HG02571 (cell line): ENCODE results near the gene TEX35.

ENCODE experiments used
- ATAC-seq: cut with Tn5 transposase; IDR thresholded peaks from one replicate; pipeline ENCODE4 v1.9.1; 2021; ENCODE audit warnings: mild to moderate bottlenecking, moderate library complexity; ENCODE audit not compliant: unreplicated experiment

TEX35 gene

DNA sequence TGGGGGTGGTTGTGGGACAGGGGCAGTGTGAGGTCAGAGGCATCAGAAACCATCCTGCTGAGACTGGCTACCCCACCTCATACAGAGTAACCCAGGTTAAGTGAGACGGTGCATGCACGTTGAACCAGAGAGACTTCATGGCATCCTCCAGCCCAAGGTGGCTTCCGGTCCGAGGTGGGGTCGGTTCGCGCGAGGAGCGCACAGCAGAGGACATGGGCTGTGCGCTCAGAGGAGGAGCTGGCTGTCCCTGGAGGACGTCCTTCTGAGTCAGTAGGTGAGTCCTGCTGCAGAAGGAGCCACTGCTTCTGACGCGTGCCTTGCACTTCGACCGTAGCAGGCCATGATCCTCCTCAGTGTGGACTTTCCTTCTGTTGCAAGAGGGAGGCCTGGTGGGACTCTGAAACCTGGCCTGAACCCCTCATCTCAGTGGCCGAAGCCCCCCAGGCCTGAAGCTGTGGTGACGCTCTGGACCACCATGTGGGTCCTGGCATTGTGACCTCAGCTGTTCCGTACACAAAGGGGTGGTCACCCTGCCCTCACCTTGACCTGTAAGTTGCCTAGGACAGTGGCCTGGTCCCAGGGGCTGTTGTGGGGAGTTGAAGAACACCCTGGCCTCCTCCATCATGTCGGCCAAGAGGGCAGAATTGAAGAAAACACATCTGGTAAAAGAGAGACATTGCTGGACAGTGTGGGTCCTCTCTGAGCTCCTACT is at the start of gene TEX35:
TSS of gene TEX35 (plus strand) at position 544 of the 712 bp plus-strand sequence. CDS start at position 624, 80 bp downstream.
- no peak for ATAC-seq

DNA sequence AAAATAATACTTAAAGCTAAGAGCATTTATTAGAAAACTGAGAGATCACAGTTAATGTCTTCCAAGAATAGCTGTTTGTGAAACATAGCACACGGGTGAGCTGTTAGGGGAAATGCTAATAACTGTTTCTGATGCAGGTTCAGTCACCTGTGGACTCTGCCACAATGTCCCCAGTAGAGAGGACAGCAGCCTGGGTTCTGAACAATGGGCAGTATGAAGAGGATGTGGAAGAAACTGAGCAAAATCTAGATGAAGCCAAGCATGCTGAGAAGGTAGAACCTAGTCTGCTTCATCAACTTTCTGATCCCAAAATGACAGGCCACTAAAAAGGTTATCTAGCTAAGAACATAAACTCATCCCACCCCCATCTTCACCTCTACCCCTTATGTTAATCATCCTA is 48.8 kb upstream of the TEX35 start:
- ATAC-seq = no peak

DNA sequence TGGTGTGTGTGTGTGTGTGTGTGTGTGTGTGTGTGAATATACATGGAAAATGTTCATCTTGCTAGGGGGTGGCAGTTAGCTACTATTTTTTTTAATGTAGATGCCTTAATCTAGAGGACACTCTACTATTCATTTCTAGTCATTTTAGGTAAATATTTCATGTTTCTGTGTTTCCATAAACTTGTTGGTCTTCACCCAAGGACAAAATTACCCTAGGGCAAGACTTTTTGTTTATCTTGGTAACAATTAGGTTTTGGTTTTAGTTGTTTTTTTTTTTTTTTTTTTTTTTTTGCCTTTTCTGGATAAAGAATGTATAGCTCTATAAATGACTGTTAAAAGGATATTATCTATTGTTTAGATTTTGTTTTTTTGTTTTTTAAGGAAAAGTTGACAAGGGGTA is 48.3 kb upstream of the TEX35 start:
- ATAC-seq = no peak

DNA sequence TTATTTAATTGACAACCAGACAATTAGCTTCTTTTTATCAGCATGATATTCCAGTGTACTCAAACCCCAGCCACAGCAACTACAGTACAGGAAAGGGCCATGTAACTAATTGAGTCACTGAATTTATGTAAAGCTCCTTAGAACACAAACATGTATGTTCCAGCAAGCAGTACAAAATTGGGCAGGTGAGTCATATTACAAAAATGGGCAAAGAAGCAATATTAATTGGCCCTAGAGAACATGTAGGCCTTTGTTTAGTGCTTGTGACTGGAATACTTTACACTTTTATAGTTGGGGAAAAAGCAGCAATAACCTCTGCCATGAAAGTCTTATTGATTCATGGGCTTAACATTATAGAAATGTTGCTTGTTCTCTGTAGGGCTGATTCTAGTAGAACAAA is 47.9 kb upstream of the TEX35 start:
- no peak for ATAC-seq

DNA sequence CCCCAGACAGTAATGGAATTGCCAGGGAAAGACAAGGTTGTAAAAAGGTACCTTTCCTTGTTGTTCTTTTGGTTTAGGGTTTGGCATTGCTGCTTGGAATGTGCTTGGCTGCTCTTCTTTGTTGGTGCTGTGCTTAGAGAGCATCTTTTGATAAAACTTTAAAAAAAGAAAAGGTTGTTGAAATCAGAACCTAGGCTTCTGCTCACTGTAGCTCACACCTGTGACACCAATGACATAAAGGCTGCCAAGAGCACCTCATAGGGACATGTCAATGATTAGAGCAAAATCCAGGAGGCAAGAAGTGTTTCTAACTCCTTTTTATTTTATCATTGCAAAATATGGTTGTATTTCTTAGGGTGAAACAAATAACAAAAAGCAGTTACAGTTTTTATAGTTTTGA is 45.1 kb upstream of the TEX35 start:
- no peak for ATAC-seq

DNA sequence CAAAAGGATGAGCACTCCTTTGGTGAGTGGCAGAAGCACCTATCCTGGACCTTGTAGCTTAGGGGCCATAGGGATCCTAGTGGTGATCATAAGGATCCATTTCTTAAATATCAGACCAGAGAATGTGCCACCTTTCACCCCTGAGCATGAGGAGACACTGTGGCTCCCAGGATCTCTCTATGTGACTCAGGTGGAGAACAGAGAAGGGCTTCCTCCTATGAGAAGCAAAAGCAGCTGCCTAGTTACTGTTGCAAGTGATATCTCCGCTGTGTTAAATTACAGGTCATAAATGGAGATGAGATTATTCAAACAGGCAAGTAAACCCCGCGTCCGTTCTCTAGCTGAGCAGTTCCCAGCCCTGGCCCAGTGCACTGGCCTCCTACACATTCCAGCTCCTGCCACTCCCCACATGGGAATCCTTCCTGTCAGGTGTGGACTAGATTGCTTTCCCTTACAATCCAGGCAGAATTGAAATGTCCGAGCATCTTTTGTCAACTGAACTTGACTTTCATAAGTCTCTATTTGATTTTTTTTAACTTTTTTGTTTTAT is 42.4 kb upstream of the TEX35 start:
- no peak for ATAC-seq

DNA sequence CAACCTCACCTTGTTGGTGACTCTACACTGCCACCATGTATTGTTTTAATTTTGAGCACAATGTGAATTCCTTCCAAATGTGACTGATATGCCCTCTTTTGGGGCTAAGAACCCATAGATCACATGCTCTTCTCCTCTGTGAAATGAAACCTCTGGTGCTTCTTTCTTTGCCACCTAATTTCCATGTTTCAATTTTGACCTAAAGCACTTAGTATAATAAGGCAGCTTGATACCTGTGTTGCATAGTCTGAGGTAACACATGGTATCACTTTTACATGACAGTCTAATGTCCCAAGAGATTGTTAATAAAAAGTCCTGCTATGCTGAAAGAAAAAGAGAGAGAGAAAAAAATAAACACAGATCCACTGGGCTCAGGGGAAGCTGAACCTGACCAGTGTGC is 40.4 kb upstream of the TEX35 start:
- no peak for ATAC-seq

DNA sequence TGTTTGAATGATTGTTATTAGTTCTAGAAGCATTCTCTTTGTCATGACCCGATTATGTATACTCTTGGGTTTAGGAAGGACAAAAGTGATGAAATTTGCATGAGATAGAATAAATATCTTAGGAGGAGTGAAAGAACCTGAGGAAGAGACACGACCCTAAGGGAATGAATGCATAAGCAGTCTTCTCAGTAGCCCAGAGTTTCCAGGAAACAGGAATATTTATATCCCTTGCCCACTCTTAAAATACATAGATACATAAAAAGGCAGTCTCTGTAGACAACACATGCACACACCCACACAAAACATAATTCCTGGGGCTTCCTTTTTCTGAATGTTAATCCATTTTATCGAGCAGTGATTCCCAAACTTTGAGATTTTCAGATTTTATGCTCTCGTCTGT is 35.5 kb upstream of the TEX35 start:
- ATAC-seq = no peak

DNA sequence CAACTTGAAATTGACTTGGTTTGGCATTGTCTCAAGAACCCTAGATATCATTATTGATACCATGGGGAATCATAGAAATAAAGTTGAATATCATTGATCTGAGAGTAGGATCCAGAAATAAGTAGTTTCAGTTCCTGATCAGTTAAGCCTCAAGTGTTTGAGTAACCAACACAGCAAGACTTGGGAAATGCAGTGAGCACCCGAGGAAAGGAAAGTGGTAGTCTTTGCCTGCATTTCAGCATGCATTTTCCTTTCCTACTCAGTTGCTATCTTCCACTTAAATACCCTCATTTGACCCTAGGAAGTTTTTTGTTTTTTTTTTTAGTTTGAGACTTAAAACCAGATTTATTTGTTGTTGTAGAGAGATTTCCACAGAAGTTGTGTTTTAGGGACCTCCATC is 35.1 kb upstream of the TEX35 start:
- no peak for ATAC-seq

DNA sequence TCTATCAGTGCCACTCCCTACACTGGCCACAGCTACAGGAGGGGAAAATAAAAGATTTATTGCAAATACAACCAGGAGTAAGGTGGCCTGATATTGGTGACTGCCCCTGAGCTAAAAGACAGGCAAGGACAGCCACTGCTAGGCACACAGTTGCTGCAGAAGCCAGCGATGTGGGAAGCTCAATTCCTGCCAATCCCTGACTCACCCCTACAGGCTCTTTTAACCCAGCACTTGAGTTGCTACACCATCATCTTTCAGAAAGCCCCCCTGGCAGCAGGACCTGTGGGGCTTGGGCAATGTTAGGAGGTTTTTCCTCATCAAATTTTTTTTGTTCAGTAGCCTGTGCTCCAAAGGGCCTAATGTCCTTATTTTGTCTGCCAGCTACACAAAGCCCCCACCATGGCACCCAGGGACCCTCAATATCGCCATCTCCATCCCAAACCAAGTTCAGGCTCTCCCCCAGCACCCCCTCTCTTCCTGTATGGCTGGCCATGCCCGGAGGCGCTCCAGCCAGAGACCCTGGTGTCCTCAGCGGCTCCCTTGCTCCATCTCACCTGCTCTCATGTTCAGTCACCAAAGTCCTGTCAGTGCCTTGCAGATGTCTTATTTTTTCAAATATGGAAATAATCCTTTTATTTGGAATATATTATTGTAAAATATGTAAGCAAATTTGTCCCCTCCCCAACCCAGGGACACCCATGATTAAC is 29.5 kb upstream of the TEX35 start:
- ATAC-seq = no peak

DNA sequence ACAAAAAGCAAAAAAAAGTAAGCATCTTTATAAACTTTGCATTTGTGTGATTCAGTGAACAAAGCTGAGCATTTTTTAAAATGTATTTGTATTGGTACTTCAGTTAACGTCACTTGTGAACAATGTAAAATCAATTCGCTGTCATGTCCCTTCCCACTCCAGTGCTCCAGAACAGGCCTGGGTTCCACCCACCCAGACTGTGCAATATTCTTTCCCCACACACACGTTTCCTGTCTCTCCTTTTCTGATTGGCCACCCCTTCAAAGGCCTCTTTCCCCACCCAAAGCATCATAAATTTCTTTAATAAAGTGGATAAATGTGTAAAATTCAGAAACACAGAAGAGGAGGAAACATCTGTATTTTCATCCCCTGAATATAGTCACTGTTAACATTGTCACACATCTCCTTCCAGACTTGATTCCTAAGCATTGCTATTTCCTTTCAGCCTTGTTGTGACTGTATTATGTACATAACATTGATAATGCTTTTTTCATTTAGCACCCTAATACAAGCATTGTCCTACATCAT is 28.1 kb upstream of the TEX35 start:
- ATAC-seq = no peak

DNA sequence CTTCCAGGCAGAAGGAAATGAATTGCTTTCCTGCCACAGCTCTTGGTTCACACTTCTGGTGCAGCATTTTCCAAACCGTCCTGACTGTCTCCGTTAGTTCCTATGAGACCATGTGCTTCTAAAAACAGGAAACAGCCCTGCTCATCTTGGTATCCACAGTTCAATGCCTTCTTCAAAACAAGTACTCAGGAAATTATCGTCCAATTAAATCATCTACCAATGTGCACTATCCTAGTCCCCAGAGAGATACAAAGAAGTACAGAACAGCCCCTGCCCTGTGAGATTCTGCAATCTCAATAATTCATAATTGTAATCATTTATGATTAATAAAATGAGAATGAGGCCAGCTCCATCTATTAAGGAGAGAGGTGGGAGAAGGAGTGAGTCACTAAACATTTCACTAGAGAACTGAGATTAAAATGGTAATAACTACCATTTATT is 27.3 kb upstream of the TEX35 start:
- no peak for ATAC-seq

DNA sequence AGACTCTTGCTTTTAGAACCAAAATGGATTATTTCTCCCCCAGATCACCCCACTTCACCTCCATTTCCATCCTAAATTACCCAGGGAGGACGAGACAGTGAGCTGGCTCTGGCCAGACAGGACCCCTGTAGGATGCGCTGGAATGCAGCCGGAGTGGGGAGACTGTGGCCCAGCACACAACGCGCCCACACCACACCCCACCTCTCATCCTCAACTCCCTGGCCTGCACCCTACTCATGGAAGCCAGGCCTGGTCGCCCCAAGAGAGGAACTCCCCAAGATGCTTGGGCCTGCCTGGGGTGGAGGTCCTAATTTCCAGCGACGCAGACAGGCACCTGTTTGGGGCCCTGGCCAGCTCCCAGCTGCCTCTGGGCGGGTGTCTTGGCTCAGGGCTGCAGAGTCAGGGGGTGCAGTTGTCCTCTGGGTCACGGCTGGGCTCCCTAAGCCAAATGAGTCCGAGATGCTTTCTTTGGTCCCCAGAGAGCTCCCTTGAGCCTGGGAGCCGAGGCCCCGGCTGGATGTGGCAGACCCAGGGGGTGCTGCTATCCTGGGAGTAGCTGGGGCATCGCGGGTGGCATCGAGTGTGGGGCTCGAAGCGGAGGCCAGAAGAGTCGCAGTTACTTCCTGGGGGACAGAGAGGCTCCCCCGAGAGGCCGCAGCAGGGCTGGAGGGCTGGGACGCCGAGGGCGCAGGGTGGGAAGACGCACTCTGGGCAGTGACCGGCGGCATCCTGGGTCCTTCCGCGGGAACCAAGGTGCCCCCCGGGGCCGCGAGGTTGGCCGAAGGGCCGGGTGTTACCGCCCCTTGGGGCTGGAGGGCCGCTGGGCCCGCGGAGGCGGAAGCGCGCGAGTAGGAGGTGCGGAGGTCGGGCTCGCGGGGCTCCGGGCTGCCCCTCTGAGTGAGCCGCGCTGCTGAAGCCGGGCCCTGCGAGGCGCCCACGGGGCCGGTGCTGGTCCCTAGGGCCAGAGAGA is 26.5 kb upstream of the TEX35 start:
- ATAC-seq = no peak

DNA sequence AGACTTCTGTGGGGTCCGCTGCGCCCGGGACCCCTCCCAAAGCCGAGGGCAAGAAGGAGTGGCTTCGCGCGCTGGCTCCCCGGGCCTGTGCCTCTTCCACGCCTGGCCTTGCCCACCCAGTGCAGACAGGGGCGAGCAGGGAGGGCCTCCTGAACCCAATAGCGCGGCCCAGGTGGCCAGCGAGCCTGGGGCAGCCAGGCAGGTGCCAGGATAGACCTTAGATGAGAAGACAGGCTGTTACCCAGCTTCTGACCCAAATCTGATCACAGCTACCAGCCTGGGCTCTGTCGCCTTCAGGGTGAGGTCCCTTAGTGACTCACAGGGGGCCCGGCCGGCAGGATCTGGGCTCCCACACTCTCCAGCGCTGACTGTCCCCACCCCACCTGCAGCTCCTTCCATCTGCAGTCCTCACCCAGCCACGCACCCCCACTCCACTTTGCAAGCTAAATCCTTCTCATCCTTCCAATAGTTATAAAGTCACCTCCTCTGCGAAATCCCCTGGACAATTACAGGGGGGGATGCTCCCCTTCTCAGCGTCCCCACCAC is 25.8 kb upstream of the TEX35 start:
- no peak for ATAC-seq

DNA sequence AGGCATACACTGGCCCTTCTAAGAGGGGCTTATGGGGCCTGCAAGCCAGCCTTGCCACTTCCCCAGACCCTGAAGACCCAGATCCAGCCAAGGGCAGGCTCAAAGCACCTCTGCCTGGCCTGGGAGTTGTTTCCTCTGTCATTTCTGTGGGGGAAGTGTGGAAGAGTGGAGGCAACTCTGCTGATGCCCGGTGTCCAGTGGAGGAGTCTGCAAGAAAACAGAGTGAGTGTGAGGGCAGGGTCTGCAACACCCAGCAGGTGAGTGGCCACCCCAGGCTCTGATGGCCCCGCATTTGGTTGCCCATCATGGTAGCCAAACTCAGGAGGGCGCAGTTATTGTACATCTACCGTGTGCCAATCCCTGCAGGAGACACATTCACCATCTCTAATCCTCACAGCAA is 24.5 kb upstream of the TEX35 start:
- no peak for ATAC-seq

DNA sequence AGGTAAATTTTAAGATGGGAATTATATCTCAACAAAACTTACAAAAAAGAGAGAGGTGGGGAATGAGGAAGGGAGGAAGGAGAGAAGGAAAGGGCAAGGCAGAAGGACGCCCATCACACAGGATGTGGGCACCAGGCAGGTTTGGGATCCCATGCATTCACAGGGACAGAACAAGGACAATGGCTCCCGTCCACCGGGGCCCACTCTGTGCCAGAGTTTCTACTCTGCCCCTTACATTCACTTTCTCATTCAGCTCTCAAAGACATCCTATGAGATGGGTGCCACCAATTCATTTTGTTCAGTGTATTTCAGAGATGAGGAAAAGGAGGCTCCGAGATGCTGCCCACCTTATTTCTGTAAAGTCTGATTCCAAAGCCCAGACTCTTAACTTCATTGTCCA is 23.5 kb upstream of the TEX35 start:
- no peak for ATAC-seq

DNA sequence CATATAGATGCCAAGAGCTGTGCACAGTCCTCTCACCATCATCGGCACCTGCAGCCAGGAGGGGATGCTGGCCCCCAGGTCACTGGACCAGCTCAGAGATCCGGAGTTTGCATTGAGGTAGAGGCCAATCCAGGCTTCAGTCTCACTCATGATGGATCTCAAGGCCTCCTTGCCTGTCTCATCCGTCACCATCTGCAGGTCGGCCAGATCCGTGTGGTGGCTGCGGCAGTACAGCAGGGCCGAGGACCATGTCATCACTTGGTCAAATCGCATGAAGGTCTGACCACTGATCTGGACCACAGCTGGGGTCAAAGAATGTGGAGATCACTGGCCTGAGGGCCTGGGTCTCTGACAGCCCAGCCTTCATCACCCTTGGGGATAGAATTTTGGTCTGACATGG is 22.8 kb upstream of the TEX35 start:
- ATAC-seq = no peak

DNA sequence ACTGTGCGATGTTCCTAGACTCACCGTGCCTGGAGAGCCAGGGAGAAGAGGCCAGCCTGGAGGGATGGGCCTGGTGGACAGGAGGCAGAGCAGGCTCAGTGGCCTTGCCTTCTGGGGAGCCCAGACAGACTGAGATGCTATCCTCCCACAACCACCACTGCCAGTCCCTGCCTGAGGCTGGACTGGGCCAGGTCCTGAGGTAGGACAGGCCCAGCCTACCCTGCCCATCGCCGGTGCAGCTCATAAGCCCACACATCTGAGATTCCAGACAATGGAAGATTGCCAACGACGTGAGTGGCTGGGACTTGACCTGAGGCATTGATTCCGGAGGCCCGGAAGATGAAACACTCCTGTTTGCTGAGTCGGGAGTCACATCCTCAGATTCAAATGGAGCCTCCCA is 21.9 kb upstream of the TEX35 start:
- no peak for ATAC-seq

DNA sequence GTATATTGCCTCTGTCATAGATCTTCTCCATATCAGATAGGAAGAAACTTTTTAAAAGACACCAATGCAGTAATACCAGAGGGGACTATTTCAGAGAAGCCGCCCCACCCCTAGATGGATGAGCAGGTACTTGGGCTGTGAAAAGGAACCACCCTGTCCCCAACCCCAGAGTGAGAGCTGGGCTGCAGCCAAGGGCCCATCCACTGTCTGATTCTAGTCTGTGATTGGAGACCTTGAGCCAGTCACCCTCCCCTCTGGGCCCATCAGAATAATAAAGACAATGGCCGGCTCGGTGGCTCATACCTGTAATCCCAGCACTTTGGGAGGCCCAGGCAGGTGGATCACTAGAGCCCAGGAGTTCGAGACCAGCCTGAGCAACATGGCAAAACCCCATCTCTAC is 21.2 kb upstream of the TEX35 start:
- no peak for ATAC-seq

DNA sequence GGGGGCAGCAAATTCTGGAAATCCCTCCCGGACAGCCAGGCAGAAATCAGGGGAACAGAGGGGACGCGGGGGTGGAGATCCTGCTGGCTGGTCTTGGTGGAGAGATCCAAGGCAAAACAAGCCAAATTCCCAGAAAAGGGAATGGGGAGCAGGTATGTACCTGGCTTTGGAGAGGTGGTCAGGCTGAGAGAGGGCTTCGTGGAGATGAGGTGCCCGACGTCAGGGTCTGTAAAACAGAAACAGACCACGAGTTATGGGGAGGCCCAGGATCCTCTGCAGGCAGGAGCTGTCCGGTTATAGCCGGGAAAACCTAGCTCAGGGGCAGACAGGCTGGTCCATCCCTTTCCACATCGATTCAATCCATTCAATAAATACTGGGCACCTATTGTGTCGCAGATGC is 20.6 kb upstream of the TEX35 start:
- no peak for ATAC-seq

DNA sequence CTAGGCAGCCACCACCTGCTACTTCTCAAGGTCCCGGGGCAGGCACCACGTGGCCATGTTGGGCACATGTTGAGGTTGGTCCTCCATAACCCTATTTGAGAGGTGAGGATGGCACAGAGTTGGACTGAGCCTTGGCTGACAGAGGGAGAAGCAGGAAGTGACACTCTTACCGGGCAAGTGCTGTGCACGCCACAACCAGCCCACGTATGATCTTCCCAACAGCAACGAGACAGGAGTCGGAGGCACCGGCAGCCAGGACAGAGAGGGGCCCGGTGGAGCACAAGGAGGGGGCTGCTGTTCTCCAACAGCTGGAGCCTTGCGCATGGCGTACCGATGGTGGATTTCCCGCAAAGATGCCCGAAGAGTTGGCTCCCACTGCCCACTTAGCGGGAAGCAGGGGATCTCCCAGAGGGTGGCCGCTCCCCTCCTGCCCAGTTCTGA is 19.6 kb upstream of the TEX35 start:
- no peak for ATAC-seq
